GM21717 (cell line): ENCODE data around the gene KCNA2.

Source experiments
- ATAC-seq: cut with Tn5 transposase; IDR thresholded peaks from one replicate; pipeline ENCODE4 v1.9.1; 2021; ENCODE audit warnings: mild to moderate bottlenecking, moderate library complexity; ENCODE audit not compliant: unreplicated experiment

Gene KCNA2

DNA sequence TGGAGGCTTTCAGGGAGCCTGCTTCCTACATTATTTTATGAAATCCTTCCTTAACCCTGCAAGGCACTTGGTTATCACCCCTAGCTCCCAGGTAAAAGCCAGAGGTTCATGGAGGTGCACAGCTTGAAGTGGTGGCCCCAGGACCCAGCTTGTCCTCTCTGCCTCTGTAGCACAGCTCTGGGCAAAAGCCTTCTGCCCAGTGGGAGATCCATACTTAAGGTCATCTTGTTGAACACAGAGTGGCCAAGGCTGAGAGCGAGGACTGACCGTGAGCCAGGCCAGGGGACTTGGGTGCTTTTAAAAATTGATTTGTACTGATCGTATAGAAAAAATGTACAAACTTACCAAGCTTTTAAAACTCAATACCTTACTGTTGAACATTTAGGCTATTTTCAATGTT, 33.4 kb downstream of the KCNA2 start:
- ATAC-seq = no peak

DNA sequence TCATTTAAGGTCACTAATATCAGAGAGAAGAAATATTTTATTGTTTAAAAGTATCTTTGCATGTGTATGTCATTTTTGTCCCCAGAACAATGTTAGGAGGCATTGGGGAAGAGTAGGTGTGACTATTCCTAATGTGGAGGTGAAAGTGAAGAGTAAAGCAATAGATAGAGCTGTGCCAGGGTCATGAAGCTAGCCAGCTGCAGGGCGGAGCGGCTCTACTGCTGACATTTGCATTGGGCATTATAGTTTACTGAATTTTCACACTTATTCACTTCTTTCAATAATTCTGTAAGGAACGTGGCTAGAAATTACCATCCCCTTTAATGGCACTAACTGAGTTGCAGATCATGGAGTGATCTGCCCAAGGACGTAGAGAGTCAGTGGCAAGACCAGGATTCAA, 35.3 kb downstream of the KCNA2 start:
- no peak for ATAC-seq

DNA sequence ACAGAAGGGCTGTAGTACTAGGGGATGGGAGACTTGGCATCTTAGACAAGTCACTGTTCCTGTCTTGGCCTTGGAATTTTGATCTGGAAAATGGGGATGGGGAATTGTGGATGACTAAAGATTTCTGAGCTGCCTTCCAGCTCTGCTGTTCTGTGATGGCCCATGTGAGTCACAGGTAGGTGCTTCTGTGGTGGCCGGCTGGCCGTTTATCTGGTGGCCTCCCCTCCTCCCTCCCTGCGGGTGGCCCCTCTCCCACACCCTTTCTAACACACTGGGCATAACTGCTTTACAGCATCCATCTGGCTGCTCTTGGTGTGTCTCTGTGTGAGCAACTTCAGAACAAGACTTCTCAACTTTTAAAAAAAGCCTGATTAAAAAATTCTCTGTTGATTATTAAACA, 35.9 kb downstream of the KCNA2 start:
- ATAC-seq = no peak

DNA sequence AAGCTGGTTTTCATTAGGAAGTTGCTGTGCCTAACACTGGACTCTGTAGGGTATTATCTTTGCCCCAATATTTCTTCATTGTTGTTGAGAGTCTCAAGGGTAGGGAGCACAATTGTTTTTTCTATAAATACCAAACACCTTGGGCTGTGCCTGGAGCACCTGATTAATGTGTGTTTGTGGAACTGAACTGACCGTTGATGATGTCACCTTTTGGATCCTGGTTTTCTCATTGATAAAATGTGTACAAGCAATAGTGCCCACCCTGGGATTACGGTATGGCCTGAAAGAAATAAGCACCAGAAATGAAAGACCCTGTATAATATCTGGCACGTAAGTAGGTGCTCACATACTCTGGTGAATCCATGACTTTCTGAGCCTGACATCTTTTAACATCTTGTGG, 39.3 kb downstream of the KCNA2 start:
- ATAC-seq = no peak

DNA sequence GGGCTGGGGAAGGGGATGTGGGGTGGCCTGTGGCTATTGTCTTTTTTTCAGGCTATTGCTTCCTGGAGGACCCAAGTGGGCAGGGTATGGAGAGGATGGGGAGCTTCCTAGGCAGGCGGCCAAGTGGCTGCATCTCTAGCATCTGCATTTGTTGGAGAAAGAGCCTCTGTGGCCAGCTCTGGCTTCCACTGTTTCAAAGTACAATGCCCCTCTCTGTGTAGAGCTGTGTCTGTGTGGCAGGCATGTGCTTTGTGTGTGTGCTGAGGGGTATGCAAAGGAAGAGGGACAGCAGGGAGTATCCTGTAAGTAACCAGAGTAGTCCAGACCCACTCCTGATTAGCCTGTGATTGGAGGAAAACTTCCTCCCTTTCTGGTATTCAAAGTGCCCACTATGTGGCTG, 40.6 kb downstream of the KCNA2 start:
- ATAC-seq = no peak

DNA sequence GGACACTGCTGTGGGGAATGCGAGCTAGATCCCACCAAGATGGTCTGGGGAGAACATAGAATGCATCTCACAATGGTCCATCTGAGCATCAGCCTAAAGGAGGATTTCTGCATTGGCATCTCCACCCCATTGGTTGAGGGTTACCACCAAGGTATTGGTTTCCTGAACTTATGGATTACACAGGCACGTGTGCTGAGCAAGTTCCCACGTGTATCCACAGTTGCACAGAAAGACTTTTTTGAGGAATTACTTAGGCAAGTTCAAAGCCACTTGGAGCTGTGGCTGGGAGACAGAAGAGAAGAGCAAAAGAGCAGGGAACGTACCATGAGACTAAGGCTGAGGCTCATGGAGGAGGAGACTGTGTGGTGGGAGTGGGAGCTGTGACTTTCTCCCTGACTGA, 43.1 kb downstream of the KCNA2 start:
- no peak for ATAC-seq

DNA sequence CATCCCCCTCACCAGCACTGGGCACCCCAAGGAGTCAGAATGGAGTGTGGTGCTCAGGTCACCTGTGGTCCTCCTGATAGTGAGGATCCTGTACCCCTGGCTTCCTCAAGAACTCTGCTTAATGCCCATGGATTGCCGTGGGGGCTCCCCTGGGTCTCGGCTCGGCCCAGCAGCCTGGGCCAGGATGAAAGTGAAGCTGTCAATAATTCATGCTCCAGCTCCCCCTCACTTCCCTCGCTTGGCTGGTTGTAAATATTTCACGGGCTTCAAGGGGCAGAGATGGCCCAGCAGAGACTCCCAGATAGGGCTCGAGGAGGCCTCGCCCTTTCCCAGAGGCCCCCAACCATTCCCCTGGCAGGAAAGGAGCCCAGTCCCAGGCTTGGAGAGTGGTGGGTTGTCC, 44.6 kb downstream of the KCNA2 start:
- no peak for ATAC-seq

DNA sequence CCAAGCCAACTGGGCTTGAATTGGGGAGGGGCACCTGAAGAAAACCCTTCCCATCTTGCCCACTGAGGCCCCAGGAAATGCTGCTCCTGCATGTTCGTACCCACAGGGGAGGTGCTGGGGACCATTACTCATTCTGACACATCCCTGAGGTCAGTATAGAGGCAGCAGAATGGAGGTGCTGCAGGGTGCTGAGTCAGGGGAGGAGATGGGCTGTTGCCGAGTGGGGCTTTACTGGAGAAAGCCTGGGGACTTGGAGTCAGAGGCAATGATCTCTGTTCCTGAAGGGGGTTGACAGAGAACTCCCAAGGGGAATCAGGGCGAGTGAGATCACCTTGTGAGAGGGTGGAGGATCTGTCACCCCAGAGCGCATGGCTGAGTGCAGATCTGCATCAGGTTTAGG, 47.0 kb downstream of the KCNA2 start:
- ATAC-seq = no peak

DNA sequence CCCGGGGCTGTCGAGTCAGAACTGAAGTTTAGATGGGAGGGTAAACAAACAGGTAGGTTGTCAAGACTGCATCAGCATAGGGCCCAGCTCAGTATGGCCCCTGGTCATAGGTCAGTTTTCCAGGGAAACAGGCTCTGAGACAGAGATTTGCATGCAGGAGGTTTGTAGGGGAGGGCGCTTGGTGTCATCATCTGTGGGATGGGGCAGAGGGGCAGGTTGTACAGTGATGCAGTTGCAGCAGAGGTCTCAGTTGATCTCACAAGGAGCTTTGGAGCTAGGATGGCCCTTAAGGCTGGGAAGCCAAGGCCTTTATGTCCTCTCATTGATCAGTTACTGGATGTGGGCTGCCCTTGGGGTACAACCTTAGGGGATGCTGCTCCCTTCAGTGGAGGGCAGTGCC, 48.7 kb downstream of the KCNA2 start:
- no peak for ATAC-seq

DNA sequence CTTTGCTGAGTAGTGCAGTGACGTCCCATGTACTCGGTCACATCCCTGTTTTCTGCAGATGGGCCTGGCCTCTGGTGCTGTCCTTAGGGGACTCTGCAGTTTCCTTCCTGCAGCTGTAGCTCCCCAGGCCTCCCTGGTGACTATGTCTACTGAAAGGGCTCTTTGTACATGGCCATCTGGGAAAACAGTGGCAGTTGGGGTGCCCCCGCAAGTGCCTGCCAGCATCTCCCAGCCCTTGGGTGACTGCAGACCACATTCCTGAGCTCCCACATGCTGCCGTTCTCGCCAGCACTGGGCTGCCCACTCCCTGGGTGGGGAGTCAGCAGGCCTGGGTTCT, 49.7 kb downstream of the KCNA2 start:
- ATAC-seq = no peak

DNA sequence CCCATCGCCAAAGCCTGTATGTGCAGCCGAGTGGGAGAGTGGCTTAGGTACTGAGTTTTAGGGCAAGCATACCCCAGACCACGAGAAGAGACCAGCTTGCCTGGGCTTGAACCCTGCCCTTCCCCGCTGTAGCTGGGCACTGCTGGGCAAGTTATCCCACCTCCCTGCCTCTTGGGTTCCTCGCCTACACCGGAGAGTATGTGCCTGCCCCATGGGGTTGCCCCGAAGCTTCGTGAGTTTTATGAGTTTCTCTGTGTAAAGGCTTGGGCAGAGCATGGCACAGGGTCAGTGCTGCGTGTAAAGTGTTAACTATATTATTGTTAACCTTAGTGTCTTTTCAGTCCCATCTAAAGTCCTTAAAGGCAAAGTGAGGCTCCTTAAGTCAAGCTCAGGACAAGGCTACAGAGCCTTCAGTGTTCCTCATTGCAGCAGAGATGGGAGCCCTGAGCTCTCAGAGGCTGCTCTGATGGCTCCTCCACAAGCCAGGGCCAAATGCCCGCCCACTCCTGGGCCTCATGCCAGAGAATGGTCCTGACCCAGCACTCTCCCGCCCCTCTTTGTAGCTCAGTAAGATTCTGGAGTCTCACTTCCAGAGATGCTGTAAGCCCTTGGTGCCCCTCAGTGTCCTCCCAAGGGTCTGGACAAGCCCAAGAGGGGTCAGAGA, 50.2 kb downstream of the KCNA2 start:
- ATAC-seq = no peak

DNA sequence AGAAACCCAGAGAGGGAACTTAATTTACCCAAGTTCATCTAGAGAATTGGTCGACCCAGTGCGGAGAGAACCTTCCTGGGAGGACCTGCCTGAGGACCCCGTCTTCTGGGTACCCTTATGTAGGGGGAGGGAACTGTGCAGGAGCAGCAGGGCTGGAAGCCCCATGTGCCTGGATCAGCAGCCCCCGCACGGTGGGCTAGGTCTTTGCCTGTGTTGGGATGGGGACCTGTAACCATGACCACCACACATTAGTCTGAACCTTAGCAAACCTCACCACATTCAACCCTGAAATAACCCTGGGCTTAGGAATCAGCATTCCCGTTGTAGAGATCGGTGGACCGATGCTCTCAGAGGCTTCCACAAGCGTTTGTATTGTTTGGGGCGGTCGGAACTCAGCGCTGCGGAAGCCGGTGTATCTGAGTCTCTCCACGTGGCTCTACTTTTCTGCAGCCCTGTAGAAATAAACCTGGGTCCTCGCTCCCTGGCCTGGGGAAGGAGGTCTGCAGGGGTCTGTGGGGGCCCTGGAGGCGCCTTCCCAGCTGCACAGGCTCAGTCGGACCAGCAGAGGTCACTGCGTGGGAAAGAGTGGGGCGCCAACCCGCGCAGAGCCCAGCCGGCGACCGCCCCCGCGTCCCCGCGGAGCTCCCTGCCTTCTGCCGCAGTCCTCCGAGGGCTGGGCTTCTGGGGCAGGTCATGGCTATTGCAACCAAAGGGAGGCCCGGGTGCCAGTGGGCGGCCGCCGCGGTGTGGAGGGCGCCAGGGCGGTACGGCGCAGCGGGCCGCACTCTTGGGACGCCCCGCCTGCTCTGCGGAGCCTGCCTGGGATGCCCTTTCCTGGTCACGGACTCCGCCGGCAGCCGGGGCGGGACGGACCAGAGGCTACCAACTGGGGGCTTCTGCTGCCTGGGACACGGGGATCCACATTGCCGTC, 51.0 kb downstream of the KCNA2 start:
- no peak for ATAC-seq

DNA sequence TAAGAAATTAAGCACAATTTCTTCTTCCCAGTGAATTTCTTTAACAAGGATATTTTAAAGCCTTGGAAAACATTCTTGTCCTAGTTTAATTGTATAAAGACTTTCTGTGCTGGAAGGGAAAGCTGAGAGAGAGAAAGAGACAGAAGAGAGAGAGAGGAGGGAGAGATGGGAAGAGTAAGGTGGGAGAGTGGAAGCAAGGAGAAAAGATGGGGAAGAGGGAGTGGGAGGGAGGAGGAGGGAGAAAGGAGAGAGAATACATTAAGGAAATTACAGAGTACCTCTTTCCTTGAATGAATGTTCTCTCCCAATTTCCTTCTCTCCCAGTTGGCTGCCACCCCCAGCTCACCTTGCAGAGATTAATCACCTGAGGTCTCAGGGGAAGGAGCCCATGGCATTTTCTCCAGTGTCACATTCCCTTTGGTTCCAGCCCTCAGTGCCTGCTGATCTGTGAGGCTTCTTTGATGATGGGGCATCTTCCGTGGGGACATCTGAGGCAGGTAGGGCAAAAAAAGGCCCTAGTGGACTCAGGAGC, 54.8 kb downstream of the KCNA2 start:
- no peak for ATAC-seq

DNA sequence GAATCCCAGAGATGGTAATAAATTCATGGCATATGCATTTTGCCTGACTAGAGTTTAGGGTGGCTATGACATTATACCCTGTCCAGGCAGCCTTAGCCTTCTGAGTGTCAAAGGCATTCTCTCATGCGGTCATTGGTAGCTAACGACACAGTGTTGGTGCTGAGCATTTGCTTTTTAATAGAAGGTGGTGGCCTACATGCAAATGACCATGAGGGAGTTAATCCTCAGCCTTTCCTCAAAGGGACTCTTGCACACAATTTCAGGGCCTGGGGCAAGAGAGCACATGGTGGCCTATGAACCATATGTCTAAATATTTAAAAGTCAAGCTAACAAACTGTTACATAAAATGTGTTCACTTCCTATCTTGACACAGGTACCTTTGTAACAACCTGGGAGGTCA, 56.3 kb downstream of the KCNA2 start:
- no peak for ATAC-seq

DNA sequence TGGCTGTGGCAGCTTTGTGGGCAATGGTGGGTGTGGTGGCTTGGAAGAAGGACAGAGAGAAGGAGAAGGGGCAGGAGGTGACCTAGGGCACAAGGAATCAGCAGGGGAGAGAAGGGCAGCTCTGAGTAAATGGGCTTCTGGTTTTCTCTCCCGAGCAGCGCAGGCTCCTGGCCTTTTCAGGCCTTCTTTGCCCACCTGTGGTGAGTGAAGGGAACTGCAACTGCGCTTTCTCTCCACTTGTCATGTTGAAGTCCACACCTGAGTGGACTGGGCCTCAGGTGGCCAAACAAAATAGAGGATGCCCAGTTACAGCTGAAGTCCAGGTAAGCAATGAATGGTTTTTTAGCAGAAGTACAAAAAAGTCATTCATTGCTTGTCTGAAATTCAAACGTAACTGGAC, 57.8 kb downstream of the KCNA2 start:
- ATAC-seq = no peak

DNA sequence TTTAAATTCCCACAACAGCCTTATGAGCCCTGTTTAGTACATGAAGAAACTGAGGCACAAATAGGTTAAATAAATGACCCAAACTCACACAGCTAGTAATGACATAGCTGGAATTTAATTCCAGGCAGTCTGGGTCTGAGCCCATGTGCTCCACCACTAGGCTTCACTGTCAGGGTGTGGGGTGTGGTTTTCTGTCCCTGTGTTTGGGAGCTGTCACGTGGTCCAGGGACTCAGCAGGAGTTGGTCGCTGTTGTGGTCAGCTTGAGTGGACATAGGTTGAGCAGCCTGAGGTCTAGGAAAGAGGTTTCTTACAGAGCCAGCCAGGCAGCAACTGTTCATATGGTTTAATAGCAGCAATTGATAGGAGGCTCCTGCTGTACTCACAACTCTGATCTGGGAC, 59.1 kb downstream of the KCNA2 start:
- no peak for ATAC-seq

DNA sequence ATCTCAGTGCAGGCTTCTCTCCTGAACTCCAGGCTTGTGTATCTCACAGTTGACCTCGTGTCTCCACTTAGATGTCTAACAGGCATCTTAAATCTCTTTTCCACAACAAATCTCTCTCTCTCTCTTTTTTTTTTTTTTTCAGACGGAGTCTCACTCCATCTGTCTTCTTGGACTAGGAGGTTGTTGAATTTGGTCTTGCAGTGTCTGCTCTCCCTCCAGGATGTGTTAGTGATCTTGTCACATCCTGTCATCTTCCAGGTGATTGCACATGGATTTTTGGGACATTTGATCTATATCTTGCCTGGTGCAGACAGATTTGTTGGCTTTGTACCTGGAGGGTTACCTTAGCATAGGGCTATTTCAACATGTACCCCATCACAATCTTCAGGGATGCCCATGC, 60.7 kb downstream of the KCNA2 start:
- ATAC-seq = no peak

DNA sequence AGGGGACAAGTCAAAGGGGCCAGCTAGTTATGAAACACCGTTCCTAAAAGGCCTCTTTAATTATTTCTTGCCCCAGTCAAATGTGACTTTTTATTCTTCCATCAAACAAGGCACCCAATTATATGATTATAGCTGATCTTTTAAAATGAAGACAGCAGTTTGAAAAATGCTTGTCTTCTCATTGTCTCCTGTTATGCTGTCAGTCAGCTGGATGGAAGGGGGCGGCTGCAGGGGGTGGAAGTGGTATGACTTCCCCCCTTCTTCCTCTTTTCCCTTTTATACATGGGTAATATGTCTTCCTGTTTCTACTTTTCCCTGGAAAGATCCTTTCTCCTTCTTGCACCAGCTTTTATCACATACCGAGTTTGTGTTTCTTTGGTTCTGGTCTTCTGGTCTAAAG, 61.4 kb downstream of the KCNA2 start:
- no peak for ATAC-seq
